NOMO-1 treated with DMSO at 0.1 percent for 48 hours (cell line): ENCODE results near the gene AXIN2.

Source experiments
- DNase-seq: peaks from one replicate; lab custom pipeline; 2025; ENCODE audit not compliant: unreplicated experiment; lab: John Stamatoyannopoulos, UW

Gene AXIN2

GRCh38 chr17:65561452-65562205, at the start of gene AXIN2:
Gene AXIN2 (minus strand): TSS chr17:65561648. CDS start chr17:65558620, 3,028 bp downstream.
- DNase-seq, result peak; percentile 59

GRCh38 chr17:65609749-65610148, 48.3 kb upstream of the AXIN2 start:
- DNase-seq, result no peak

GRCh38 chr17:65609286-65609685, 47.8 kb upstream of the AXIN2 start:
- no peak for DNase-seq

- no peak for DNase-seq
These were observed 42.6 kb upstream of the AXIN2 start for GRCh38 chr17:65604070-65604469.

GRCh38 chr17:65601881-65602280, 40.4 kb upstream of the AXIN2 start:
- no peak for DNase-seq

- no peak for DNase-seq
These were observed 39.7 kb upstream of the AXIN2 start for GRCh38 chr17:65601145-65601544.

- DNase-seq, result no peak
These were observed 39.1 kb upstream of the AXIN2 start for GRCh38 chr17:65600518-65600917.

- DNase-seq, result no peak
These were observed 38.2 kb upstream of the AXIN2 start for GRCh38 chr17:65599650-65600049.

- DNase-seq, result no peak
These were observed 37.3 kb upstream of the AXIN2 start for GRCh38 chr17:65598746-65599145.

GRCh38 chr17:65595071-65595656, 33.7 kb upstream of the AXIN2 start:
- no peak for DNase-seq

- peak; percentile 2 for DNase-seq
These were observed 32.7 kb upstream of the AXIN2 start for GRCh38 chr17:65593855-65594845.

- no peak for DNase-seq
These were observed 31.8 kb upstream of the AXIN2 start for GRCh38 chr17:65593092-65593854.

GRCh38 chr17:65592125-65592965, 30.9 kb upstream of the AXIN2 start:
- no peak for DNase-seq

GRCh38 chr17:65589321-65589720, 27.9 kb upstream of the AXIN2 start:
- no peak for DNase-seq

GRCh38 chr17:65588181-65588808, 26.8 kb upstream of the AXIN2 start:
- no peak for DNase-seq

- no peak for DNase-seq
These were observed 26.2 kb upstream of the AXIN2 start for GRCh38 chr17:65587534-65588180.

GRCh38 chr17:65586899-65587298, 25.5 kb upstream of the AXIN2 start:
- DNase-seq, result no peak

GRCh38 chr17:65584604-65585521, 23.4 kb upstream of the AXIN2 start:
- no peak for DNase-seq
